Transverse colon (tissue), 4 donors: ENCODE data around the gene LCP2.

Experiments
- EP300 ChIP-seq: sonication (generic); formaldehyde crosslinking; IDR thresholded peaks from one replicate; pipeline ENCODE4 v1.6.1; 2017; ENCODE audit warnings: antibody characterized with exemption, low read depth
- POLR2A ChIP-seq: fragments of 450-650 bp; IDR thresholded peaks from one replicate; pipeline ENCODE4 v1.6.1; 2016; ENCODE audit warnings: antibody characterized with exemption, mild to moderate bottlenecking, moderate library complexity
- POLR2AphosphoS5 ChIP-seq, 3 donors: sonication (generic); formaldehyde crosslinking; IDR thresholded peaks; one replicate each; pipeline ENCODE4 v1.6.1; 2016; ENCODE audit warnings: antibody characterized with exemption in 3 of 3
- TF ChIP-seq, protein P1 (sequence below), 5 experiments: fragments of 200-600 bp in 3 of 5; fragments of 450-650 bp in 2 of 5; sonication (generic) in 3 of 5; IDR thresholded peaks; 1 replicate in 2 of 5; 2 replicates in 3 of 5; pipeline ENCODE4 v1.5.1; 2016 to 2017; ENCODE audit warnings: antibody characterized with exemption in 5 of 5, inconsistent platforms in 3 of 5, mild to moderate bottlenecking in 2 of 5, moderate library complexity in 1 of 5

GRCh38 chr5:170279459-170279817 lies 18.1 kb downstream of the LCP2 start:
- TF ChIP-seq, protein P1, sequence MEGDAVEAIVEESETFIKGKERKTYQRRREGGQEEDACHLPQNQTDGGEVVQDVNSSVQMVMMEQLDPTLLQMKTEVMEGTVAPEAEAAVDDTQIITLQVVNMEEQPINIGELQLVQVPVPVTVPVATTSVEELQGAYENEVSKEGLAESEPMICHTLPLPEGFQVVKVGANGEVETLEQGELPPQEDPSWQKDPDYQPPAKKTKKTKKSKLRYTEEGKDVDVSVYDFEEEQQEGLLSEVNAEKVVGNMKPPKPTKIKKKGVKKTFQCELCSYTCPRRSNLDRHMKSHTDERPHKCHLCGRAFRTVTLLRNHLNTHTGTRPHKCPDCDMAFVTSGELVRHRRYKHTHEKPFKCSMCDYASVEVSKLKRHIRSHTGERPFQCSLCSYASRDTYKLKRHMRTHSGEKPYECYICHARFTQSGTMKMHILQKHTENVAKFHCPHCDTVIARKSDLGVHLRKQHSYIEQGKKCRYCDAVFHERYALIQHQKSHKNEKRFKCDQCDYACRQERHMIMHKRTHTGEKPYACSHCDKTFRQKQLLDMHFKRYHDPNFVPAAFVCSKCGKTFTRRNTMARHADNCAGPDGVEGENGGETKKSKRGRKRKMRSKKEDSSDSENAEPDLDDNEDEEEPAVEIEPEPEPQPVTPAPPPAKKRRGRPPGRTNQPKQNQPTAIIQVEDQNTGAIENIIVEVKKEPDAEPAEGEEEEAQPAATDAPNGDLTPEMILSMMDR (IDR thresholded peaks at IDR 0.05), result no peak
- no peak for TF ChIP-seq EP300
- TF ChIP-seq POLR2AphosphoS5 (IDR thresholded peaks at IDR 0.05), result no peak
- TF ChIP-seq POLR2A, result no peak
